Stimulated activated CD8-positive, alpha-beta memory T cell treated with anti-CD3 and anti-CD28 coated beads, Interleukin-4, amount 100 ng/mL, for 24 hours (primary cell): ENCODE measurements around the gene KCNMB1.

Source experiments
- DNase-seq: peaks from one replicate; pipeline ENCODE4 v3.0.0-alpha.2; 2020; ENCODE audit warnings: low read depth

The KCNMB1 gene

GRCh38 chr5:170375283-170375682, 13.9 kb downstream of the KCNMB1 start:
- DNase-seq, result no peak

- DNase-seq, result no peak
Observed at GRCh38 chr5:170372971-170373370, 16.2 kb downstream of the KCNMB1 start.

GRCh38 chr5:170368586-170368985, 20.6 kb downstream of the KCNMB1 start:
- DNase-seq, result no peak

- DNase-seq, result no peak
Observed at GRCh38 chr5:170366276-170366675, 22.9 kb downstream of the KCNMB1 start.

DNA sequence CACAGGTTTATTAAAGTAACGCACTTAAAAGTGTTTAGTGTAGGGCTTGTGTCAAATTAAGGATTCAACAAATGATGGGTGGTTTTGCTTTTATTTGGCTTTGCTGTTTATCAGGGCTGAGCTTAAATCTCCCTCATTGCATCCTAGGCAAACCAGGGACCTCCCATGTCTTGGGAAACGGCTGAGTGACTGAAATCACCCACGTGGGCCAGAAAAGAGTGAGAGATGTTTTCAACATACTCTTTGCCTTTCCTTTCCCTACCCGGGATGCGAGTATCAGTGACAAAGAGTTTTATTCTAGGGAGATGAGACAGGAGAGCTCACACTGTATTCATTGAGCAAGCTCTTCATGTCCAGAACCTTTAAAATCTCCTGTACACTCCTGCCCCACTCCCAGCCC, 23.3 kb downstream of the KCNMB1 start:
- DNase-seq, result no peak

DNA sequence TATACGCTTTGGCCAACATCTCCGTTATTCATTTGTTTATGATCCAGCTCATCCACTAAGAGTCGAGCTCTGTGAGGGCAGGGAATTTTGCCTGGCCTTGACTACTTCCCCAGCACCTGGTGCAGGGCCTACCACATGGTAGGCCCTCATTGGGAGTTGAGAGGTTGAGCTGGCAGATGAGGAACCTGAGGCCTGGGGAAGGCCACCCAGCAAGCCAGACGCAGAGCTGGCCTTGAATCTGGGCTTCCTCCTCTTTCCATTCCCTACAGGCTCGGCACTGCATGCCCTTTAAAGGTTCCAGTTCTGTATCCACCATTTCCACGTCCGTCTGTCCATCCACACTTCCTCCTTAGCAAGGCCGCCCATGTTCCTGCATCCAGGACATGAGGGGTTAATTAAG, 24.2 kb downstream of the KCNMB1 start:
- no peak for DNase-seq

DNA sequence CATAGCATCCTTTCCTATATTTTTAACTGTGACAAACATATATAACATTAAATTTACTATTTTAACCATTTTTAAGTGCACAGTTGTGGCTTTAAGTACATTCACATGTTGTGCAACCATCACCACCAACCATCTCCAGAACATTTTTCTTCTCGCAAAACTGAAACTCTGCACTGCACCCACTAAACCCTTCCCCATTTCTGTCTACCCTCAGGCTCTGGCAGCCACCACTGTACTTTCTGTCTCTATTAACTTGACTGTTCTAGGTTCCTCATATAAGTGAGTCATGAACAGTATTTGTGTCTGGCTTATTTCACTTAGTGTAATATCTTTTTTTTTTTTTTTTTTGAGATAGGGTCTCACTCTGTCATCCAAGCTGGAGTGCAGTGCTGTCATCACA, 25.5 kb downstream of the KCNMB1 start:
- no peak for DNase-seq

- no peak for DNase-seq
Observed at GRCh38 chr5:170362656-170363055, 26.5 kb downstream of the KCNMB1 start.

- DNase-seq, result no peak
Observed at GRCh38 chr5:170362102-170362501, 27.1 kb downstream of the KCNMB1 start.

- DNase-seq, result no peak
Observed at GRCh38 chr5:170361616-170362015, 27.6 kb downstream of the KCNMB1 start.

- DNase-seq, result no peak
Observed at GRCh38 chr5:170361116-170361515, 28.1 kb downstream of the KCNMB1 start.

DNA sequence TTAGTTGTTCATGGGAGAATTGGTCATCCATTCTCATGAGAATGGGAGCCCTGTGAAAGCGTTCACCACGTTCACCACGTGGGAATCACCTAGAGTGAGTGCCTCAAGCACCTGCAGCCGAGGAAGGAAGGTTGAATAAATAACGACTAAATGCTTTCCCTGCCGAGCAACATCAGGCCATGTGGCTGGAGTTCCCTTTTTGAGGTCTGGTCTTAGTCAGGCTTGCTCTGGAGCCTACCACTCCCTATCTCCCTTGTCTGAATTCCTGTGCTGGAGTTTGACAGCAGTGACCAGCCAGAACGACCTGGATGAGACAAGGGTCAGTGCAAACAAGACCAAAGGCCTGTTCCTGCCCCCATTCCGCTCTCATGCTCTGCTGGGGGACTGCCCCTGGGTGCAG, 28.5 kb downstream of the KCNMB1 start:
- no peak for DNase-seq

GRCh38 chr5:170357955-170358444, 31.2 kb downstream of the KCNMB1 start:
- DNase-seq, result no peak

- no peak for DNase-seq
Observed at GRCh38 chr5:170355601-170356098, 33.5 kb downstream of the KCNMB1 start.

DNA sequence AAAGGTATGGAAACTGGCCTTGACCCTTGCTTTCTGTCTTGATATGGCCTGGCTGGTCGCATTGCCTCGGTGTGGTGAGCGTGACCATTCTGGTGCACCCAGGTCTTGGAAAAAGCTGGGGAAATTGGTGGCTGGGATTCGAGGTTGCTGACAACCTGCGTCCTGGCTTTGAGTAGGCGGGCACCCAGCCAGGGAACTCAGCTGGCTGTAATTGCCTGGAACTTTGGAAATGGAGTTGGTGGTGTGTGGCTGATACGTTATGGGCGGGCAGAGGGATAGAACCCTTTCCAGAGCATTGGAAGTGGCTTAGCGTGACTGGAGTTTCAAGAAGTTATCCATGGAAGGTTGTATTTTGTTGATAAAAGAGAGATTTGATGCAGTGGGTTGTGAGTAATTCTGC, 35.2 kb downstream of the KCNMB1 start:
- DNase-seq, result no peak

- no peak for DNase-seq
Observed at GRCh38 chr5:170353011-170353761, 36.0 kb downstream of the KCNMB1 start.

GRCh38 chr5:170348137-170348633, 41.0 kb downstream of the KCNMB1 start:
- DNase-seq, result no peak

GRCh38 chr5:170347022-170347567, 42.1 kb downstream of the KCNMB1 start:
- no peak for DNase-seq

- no peak for DNase-seq
Observed at GRCh38 chr5:170345971-170346370, 43.2 kb downstream of the KCNMB1 start.

DNA sequence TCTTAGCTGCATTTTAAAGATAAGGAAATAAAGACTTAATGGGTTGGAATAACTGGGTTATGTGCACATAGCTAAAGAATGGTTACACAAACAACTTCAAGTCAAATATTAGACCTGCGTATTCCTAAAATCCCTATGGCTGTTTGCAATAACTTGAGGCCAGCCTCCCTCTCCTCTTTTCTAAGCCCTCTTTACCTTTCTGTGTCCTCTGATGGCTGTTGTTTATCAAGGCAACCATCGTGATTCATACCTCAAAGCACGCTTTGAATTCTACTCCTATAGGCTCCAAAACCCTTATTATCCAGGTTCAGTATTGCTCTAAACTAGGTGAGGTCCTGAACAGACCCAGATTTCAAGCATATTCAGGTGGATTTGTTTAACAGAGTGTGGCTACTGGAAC, 46.0 kb downstream of the KCNMB1 start:
- no peak for DNase-seq

GRCh38 chr5:170342153-170342725, 46.9 kb downstream of the KCNMB1 start:
- DNase-seq, result no peak

- DNase-seq, result no peak
Observed at GRCh38 chr5:170341545-170341944, 47.6 kb downstream of the KCNMB1 start.

GRCh38 chr5:170339780-170340167, 49.4 kb downstream of the KCNMB1 start:
- DNase-seq, result no peak
